ENCODE data around the gene MYH10.
"Not testable (repeated sequence)": the region's sequence is repeated elsewhere in the genome, so short reads cannot be mapped to it uniquely, and the experiment has no call there.

Gene MYH10

DNA sequence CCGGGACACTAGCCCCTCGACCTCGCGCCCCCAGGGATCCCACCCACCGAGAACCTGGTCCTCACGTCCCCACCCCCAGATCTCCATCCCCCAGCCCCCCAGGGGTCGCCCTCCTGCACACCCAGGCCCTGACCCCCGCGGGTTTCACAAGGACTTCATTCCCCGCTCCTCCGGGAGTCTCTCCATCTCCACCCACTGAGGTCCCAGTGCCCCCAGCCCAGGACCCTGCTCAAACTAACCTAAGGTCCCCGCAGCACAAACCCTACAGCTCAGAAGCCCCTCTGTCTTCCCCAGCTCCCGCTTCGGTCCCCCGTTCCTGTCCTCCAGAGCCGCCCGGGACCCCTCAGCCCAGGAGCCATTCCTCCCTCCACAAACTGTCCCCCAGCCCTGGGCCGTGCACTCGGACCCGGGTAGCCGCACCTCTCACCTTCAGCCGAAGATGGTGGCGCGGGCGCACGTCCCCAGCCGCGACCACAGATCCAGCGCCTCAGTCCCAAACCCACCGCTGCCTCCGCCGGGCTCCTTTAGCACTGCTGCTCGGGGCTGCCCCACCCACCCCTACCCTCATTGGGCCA is at the start of gene MYH10:
Gene MYH10 (minus strand): TSS at position 499 of the 575 bp plus-strand sequence. CDS start 7,479 bp downstream, outside the sequence.
- DNase-seq (ENCODE audit: low spot score), result no peak

DNA sequence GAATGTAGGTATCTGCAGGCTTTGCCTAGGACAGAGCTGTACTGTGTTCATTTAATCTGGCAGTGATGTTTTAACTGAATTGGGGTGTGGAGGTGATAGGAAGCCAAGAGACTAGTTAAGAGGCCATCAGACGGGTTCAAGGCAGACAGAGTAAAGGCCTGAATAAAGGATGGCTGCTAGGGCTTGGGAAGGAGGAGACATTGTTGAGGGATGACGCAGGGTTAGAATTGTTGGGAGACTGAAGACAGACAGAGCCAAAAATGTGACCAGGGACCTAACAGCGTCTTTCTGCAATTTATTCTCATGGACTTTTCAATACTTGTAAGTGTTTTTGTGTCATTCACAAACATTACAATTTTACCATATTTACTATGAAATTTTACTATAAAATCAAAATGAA is 48.6 kb upstream of the MYH10 start:
- DNase-seq (ENCODE audit: low spot score), result no peak

DNA sequence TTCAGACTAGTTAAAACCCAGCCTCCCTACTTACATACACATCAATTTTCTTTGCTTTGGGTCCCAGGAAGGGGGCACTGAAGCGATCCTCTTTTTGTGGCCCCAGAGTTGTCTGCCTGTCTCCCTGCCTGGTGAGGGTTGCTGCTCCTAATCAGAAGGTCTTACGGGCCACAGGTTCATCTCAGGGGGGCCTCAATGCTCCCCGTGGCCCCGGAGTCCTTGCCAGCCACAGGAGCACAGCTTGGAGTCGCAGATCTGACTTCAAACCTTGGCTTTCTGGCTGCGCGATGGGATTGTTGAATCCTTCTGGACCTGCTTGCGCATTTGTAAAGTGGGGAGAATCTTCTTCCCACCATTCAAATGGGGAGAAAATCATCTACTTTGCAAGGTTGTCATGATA is 44.8 kb upstream of the MYH10 start:
- DNase-seq (ENCODE audit: low spot score), result no peak

DNA sequence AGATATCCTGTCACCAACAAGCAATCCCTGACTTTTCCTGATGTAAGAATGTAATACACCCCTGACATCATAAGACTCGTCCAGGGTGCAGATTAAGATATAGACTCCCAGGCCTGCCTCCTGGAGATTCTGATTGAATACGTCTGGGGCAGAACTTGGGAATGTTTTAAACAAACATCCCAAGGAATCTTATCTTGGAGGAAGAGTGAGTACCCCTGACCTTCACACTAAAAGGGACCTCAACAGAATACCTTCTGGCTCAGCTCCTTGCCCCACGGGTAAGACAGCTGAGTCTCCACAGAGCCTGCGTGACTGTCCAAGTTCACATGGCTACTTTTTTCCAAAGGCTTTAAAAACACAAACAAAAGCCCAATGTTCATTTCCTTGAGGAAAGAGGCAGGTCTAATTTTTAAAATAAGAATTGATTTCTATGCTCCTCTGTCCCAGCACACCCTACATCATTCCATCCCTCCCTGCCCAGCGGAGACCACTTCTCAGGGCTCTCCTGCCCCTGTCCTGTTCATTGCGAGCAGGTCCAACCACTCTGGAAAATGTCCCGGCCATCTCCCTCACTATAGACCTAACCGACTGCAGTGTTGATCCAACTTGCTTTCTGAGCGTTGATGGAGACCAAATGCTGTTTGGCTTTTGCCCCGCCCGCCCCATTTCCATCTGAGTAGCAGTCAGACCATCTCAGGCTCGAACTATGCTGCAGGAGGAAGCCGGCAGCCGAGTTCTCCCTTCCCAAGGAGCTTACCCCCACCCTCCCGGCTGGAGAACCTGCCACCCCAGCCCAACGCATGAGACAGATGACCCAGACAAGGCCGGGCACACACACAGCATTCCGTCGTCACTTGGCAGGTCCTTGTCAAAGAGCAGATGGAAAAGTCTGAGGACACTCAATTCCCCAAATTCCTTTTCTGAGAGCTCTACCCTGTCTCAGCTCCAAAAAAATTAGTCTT is 44.1 kb upstream of the MYH10 start:
- no peak for DNase-seq (ENCODE audit: low spot score)

DNA sequence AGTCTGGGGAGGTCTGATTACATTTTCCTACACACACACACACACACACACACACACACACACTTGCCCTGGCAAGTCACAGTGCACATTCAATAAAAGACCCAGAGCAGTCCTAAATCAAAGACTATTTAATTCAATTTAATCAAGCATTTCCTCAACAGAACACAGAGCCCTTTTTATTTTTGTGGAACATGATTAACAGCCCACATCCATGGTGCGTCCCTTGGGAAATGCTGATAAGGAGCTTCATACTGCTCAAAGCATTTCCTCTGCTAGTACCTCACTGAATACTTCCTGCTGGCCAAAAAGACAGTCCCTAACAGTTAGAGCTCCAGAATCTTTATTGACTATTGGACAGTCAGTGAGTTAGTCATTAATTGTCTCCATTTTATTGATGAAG is 43.1 kb upstream of the MYH10 start:
- DNase-seq (ENCODE audit: low spot score), result no peak

DNA sequence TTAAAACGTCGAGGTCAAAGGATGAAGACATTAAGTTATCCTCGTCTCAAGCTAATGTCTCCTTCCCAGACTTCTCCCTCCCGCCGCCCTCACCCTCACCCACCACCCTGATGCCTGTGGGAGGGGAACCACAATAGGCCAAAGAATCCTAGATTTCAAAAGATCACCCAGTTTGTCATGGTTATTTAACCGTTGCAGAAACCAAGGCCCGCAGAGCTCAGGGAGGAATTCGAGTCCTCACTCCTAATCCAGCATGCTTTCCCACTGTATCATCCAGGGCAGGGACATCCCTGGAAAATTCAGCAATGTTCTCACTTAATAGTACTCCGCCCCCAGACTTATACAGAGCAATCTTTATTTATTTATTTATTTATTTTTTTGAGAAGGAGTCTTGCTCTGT is 41.8 kb upstream of the MYH10 start:
- DNase-seq (ENCODE audit: low spot score), result no peak

DNA sequence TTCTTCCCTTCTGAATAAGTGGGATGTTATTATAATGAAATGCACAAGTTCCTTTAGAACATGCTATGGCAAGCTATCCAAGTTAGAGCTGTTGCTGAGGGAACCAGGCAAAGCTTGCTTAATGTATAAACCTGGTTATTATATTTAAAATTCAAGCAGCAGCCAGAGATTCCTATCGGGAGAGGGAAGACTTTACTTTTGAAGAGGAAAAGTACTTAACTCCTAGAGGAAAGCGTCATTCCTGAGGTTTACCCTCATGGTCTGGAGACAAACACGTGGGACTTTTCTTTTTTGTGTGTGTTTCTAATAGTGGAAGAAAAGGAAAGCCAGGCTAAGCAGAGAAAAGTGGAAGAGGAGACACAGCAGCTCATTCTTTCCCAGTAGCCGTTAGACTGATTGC is 39.9 kb upstream of the MYH10 start:
- no peak for DNase-seq (ENCODE audit: low spot score)

DNA sequence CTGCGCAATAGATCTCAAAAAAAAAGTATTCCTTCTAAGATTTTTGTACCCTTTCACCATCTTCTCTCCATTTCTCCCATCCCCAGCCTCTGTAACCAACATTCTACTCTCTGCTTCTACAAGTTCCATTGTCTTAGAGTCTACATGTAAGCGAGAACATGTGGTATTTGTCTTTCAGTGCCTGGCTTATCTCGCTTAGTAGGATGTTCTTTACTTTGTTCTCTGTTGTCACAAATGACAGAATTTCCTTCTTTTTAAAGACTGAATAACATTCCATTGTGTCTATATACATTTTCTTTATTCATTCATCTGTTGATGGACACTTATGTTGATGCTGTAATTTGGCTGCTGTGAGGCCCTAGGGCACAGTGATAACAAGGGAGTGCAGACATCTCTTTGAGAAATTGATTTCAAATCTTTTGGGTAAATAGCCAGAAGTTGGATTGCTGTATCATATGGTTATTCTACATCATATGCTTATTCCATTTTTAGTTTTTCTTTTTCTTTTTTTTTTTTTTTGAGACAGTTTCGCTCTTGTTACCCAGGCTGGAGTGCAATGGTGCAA is 37.7 kb upstream of the MYH10 start:
- no peak for DNase-seq (ENCODE audit: low spot score)

DNA sequence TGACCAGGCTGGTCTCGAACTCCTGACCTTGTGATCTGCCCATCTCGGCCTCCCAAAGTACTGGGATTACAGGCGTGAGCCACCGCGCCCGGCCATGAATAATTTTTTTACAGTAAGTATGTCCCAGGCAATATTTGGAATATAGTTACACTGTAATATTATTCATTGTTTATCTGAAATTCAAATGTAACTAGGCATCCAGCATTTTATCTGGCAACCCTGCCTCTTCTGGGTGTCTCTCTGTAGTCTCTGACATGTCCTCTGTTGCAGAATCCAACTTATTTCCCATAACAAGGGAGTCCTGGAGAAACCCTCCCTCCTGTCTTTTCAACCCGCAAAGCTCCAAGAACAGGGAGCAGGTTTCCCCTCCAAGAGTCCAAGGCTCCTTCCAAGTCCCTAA is 36.9 kb upstream of the MYH10 start:
- no peak for DNase-seq (ENCODE audit: low spot score)

DNA sequence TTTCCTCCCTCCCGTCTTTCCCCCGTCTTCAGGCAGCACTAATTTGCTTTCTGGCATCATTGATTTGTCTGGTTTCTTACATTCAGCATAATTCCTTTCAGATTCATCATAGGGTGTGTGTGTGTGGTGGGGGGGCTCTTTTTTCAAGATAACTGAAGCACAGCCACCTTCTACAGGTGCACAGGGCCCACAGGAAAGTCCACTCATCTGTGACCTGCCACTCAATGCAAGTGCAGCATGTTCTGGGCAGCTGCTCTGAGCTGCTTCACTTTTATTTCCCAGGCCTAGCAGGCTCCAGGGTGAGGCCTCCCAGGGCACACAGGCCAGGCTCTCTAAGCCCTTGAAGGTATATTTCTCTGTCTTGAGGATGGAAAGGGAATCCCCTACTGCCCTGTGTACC is 35.2 kb upstream of the MYH10 start:
- DNase-seq (ENCODE audit: low spot score), result no peak

DNA sequence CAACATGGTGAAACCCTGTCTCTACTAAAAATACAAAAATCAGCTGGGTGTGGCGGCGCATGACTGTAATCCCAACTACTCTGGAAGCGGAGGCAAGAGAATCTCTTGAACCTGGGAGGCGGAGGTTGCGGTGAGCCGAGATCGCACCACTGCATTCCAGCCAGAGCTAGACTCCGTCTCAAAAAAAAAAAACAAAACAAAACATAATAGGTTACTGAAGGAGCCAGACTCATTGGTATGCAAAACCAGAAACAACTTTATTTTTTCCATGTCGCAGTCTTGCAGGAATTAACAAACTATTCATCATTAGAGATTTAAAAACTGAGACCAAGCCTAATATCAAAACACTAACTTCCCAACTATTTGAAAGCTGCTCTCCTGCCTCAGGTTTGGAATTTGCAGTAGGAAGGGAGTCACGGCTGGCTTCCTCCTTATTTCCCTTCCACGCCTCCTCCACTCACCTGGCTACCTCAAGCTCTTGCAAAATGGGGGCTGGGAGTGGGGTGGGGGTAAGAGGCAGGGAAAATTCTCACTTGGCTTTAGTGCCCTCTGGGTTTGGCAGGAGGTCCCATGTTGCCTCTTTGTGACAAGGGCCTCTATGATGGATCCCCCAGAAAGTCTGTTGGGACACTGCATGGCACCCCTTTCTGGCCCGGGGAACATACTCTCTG is 34.1 kb upstream of the MYH10 start:
- DNase-seq (ENCODE audit: low spot score), result no peak

DNA sequence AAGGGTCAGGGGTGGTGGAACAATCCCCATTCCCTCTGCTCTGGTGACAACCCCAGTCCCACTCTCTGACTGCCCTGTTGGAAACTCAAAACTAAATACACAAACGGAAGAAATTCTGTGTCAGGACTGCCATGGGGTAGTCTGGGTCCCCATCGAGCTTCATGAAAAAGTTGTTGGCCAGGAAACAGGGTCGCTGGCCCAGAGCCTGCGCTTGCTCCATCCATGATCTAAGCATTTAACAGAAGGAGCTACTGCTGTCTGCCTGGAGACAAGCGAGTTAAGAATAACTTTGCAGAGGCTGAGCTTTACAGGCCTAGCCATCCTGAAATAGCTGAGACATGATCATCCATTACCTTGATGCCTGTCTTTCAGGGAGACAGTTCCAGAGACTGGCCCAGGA is 32.4 kb upstream of the MYH10 start:
- no peak for DNase-seq (ENCODE audit: low spot score)

DNA sequence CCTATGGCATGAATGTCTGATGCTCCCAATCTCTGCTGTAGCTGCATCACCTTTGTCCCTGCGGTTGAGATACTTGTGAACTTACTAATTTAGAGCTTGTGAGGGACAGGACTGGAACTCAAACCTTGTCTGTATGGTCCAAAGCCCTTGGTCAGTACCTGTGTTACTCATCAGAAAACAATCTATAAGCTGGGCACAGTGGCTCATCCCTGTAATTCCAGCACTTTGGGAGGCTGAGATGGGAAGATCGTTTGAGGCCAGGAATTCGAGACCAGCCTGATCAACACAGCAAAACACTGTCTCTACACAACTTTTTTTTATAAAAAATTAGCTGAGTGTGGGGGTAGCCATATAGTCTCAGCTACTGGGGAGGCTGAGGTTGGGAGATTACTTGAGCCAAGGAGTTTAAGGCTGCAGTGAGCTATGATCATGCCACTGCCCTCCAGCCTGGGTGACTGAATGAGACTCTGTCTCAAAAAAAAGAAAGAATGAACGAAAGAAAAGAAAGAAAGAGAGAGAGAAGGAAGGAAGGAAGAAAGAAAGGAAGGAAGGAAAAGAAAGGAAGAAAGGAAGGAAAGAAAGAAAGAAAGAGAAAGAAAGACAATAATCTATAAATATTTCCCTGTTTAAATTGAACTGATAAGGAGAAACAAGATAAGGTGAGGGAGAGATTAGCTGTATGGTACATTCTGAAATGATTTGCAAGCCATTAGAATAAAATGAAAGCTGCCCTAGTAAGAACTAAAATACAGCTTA is 31.7 kb upstream of the MYH10 start:
- no peak for DNase-seq (ENCODE audit: low spot score)

DNA sequence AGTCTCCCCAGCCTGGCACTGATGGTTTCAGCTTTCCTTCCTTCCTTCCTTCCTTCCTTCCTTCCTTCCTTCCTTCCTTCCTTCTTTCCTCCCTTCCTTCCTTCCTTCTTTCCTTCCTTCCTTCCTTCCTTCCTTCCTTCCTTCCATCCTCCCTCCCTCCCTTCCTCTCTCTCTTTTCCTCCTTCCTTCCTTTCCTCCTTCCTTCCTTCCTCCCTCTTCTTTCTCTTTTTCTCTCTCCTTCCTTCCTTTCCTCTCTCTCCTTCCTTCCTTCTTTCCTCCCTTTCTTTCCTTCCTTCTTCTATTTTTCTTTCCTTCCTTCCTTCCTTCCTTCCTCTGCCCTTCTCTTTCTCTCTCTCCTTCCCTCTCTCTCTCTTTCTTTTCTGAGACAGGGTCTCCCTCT is 30.2 kb upstream of the MYH10 start:
- DNase-seq (ENCODE audit: low spot score), result not testable (repeated sequence)

DNA sequence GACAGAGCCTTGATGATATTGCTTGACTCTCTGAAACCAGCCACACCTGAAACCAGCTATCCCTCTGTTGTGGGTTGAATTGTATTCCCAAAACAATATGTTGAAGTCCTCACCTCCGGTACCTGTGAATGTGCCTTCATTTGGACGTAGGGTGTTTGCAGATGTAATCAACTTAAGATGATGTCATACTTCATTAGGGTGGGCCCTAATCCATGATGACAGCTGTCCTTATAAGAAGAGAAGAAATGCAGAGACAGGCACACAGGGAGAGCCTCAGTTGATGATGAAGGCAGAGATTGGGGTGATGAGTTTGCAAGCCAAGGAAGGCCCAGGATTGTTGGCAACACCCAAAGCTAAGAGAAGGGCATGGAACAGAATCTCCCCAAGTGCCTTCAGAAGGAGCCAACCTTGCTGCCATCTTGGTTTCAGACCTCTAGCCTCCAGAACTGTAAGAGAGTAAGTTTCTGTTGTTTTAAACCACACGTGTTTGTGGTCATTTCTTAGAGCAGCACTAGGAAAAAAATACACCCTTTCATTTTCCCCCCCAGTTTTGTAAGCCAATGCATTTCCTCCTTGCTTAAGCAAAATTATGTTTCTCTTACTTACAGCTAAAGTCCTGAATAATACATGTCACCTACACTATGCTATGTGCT is 29.4 kb upstream of the MYH10 start:
- no peak for DNase-seq (ENCODE audit: low spot score)

DNA sequence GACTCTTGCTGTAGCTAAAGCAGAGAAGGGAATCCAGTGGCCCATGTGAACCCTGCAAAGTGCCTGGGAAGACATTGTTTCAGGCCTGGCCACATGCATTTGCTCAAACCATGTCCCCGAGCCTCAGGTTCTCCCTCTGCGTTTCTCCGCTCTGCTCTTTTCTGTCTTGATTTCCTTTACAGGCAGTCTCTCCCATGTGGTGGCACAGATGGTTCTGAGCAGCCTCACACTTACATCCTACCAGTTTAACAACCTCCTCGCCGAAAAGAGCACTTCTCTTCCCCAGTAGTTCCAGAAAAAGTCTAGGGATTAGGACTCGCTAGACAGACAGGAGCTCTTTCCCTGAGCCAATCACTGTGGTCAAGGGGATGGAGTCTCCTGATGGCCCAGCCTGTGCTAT is 28.3 kb upstream of the MYH10 start:
- no peak for DNase-seq (ENCODE audit: low spot score)

DNA sequence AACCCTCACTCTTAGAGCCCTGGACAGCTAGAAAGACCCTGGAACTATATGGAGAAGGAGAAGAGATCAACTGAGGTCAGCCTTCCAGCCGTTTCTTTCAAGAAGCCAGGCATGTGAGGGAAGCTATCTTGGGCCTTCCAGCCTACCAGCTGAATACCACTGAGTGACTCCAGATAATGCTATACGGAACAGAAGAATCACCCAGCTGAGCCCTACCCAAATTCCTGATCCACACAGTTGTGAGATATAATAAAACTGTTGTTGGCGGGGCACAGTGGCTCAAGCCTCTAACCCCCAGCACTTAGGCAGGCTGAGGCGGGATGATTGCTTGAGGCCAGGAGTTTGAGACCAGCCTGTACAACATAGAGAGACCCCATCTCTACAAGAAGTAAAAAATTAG is 26.2 kb upstream of the MYH10 start:
- no peak for DNase-seq (ENCODE audit: low spot score)

DNA sequence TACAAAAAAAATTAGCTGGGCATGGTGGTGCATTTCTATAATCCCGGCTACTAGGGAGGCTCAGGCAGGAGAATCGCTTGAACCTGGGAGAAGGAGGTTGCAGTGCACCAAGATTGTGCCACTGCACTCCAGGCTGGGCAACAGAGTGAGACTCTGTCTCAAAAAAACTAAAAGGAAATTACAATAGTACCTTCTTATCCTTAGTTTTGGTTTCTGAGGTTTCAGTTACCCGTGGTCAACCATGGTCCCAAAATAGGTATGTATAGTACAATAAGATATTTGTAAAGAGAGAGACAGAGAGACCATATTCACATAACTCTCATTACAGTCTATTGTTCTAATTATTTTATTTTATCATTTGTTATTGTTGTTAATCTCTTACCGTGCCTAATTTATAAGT is 24.3 kb upstream of the MYH10 start:
- DNase-seq (ENCODE audit: low spot score), result no peak

DNA sequence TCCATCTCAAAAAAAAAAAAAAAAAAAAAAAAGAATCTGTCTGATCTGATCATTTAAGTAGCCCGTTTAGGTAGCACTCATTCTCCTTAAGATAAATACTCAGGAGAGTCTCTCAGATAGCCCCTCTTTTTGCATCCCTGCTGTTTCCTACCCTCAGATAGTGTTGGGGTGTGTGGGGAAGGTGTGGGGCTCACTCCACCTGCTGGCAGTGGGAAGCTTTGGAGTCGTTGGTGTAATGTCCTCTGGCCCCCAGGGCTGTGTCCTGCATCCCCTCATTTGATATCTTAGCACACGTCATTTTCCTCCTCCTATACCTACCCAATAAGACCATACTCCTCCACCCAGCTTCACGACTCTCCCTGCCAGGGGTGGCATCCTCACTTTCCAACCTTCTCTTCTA is 20.5 kb upstream of the MYH10 start:
- no peak for DNase-seq (ENCODE audit: low spot score)

DNA sequence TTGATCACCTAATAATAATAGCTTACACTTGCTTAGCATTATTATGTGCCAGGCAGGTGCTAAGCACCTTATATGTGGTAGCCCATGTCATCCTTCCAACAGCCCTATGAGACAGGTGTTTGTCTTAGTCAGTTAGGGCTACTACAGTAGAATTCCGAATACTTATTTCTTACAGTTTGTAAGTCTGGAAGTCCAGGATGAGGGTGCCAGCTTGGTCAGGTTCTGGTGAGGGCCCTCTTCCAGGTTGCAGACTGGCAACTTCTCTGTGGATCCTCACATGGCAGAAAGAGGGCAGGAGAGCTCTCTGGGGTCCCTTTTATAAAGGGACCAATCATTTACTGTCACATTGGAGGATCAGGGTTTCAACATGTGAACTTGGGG is 19.6 kb upstream of the MYH10 start:
- DNase-seq (ENCODE audit: low spot score), result no peak

Data from activated CD4-positive, alpha-beta T cell treated with anti-CD3 and anti-CD28 coated beads, Interleukin-2, Interleukin-4, amounts not matched to agents 100 ng/mL and 50 ng/mL, durations not matched to agents 16 hours and 8 hours (primary cell).